HG03097 (cell line): ENCODE results near the gene SIGLEC11.
"Not testable (repeated sequence)": the region's sequence is repeated elsewhere in the genome, so short reads cannot be mapped to it uniquely, and the experiment has no call there.

Source experiments
- ATAC-seq: cut with Tn5 transposase; IDR thresholded peaks from one replicate; pipeline ENCODE4 v1.9.1; 2021; ENCODE audit not compliant: unreplicated experiment, low FRiP score

The SIGLEC11 gene

GRCh38 chr19:49960980-49961379, at the start of gene SIGLEC11:
Gene SIGLEC11 (minus strand): TSS chr19:49961172. CDS start chr19:49961081, 91 bp downstream.
- not testable (repeated sequence) for ATAC-seq

- ATAC-seq = no peak
Measured at GRCh38 chr19:50008532-50008931, 47.6 kb upstream of the SIGLEC11 start.

GRCh38 chr19:50007947-50008346, 47.0 kb upstream of the SIGLEC11 start:
- ATAC-seq = no peak

- ATAC-seq = no peak
Measured at GRCh38 chr19:50007170-50007569, 46.2 kb upstream of the SIGLEC11 start.

GRCh38 chr19:50005428-50005827, 44.5 kb upstream of the SIGLEC11 start:
- ATAC-seq = no peak

GRCh38 chr19:50003810-50004419, 42.9 kb upstream of the SIGLEC11 start:
- no peak for ATAC-seq

GRCh38 chr19:50003254-50003788, 42.3 kb upstream of the SIGLEC11 start:
- no peak for ATAC-seq

GRCh38 chr19:50002386-50002960, 41.5 kb upstream of the SIGLEC11 start:
- ATAC-seq = no peak

- no peak for ATAC-seq
Measured at GRCh38 chr19:50001775-50002174, 40.8 kb upstream of the SIGLEC11 start.

- ATAC-seq = no peak
Measured at GRCh38 chr19:50000841-50001557, 40.0 kb upstream of the SIGLEC11 start.

- no peak for ATAC-seq
Measured at GRCh38 chr19:50000038-50000840, 39.3 kb upstream of the SIGLEC11 start.

- ATAC-seq = no peak
Measured at GRCh38 chr19:49999371-50000010, 38.5 kb upstream of the SIGLEC11 start.

- ATAC-seq = no peak
Measured at GRCh38 chr19:49997709-49998108, 36.7 kb upstream of the SIGLEC11 start.

GRCh38 chr19:49988433-49988832, 27.5 kb upstream of the SIGLEC11 start:
- ATAC-seq = no peak

- ATAC-seq = no peak
Measured at GRCh38 chr19:49988007-49988406, 27.0 kb upstream of the SIGLEC11 start.

- no peak for ATAC-seq
Measured at GRCh38 chr19:49987159-49987698, 26.3 kb upstream of the SIGLEC11 start.

- no peak for ATAC-seq
Measured at GRCh38 chr19:49986354-49986753, 25.4 kb upstream of the SIGLEC11 start.

- ATAC-seq = no peak
Measured at GRCh38 chr19:49985871-49986270, 24.9 kb upstream of the SIGLEC11 start.

GRCh38 chr19:49984491-49984890, 23.5 kb upstream of the SIGLEC11 start:
- no peak for ATAC-seq

- ATAC-seq = no peak
Measured at GRCh38 chr19:49983645-49984229, 22.8 kb upstream of the SIGLEC11 start.
